ENCODE data around the gene AGMO. TPM values are rescaled to one million over a fixed set of nuclear protein-coding genes. Genes with fewer than 3 reads are reported as not detected.
A peak's percentile ranks its signal among the peaks of the same experiment; 100 is the strongest.

The AGMO gene
- total and polyA plus RNA-seq, 2 donors from 2014 or later: 1.4 to 4.5 TPM

DNA sequence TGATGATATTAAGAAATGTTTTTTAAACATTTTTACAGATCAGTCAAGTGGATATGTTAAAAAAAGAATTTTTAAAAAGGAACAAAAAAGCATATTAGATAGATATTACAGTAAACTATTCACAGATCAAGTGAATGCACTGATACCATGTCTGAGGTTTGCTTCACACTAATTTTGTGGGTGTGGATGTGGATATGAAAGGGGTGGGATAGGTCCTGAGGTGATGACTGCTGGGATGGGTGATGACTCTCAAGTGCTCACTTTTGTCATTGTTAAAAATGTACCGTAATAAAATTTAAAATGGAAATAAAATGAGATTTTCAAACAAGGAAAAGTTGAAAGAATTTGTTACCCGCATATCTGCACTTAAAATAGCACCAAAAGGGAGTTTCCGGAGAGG lies 54.1 kb downstream of the AGMO start:
- Histone ChIP-seq H3K27me3 (ENCODE audit: control insufficient read depth, insufficient read depth, low read length) (no peaks in the 10 kb centered on the region), H3K9me3 (ENCODE audit: control insufficient read depth in 2 of 3, insufficient read depth in 1 of 3, low read length in 3 of 3) (no peaks in the 10 kb centered on the region), H3K36me3 (ENCODE audit: control insufficient read depth in 2 of 3, insufficient read depth in 3 of 3, low read length in 3 of 3) (no peaks in the 10 kb centered on the region), H3K9ac (ENCODE audit: low read length in 3 of 3) (no peak overlapping the region), H3K4me1 (ENCODE audit: control insufficient read depth in 2 of 3, insufficient read depth in 2 of 3, low read depth in 1 of 3, low read length in 3 of 3) (no peaks in the 10 kb centered on the region), H3K27ac (ENCODE audit: low read depth in 2 of 2, low read length in 2 of 2) (no peak overlapping the region), H3K4me3 (ENCODE audit: low read length in 3 of 3) (no peak overlapping the region)
- intact Hi-C loops (cut with DNase I): no loop called here
- FAIRE-seq (no peak), DNase-seq (no peak)
- no peak for TF ChIP-seq CTCF (IDR thresholded peaks at IDR 0.05; ENCODE audit: borderline replicate concordance, extremely low read depth, insufficient read depth)

DNA sequence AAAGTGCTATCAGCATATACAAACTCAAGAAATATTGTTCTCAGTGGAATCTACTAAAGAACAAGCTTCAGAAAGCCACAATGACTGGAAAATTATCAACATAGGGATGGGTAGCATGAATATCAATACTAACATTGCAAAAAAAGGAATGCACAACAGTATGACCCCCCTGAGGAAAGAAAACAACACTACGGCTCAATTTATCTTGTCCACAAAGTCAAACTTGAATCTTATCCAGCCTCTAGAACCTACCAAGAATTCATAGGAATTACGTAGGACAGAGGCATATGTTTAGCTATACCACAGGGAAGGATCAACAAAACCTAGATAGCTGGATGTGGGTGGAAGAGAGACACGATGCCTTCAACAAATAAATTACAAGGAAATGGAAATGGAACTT lies 54.6 kb downstream of the AGMO start:
- H3K4me1 ChIP-seq (ENCODE audit: control insufficient read depth in 2 of 3, insufficient read depth in 2 of 3, low read depth in 1 of 3, low read length in 3 of 3): no peaks in the 10 kb centered on the region
- no peak for TF ChIP-seq CTCF (IDR thresholded peaks at IDR 0.05; ENCODE audit: borderline replicate concordance, extremely low read depth, insufficient read depth)
- DNase-seq (no peak), FAIRE-seq (no peak)
- no peaks in the 10 kb centered on the region for H3K36me3 ChIP-seq (ENCODE audit: control insufficient read depth in 2 of 3, insufficient read depth in 3 of 3, low read length in 3 of 3)
- no peaks in the 10 kb centered on the region for H3K27me3 ChIP-seq (ENCODE audit: control insufficient read depth, insufficient read depth, low read length)
- H3K4me3 ChIP-seq (ENCODE audit: low read length in 3 of 3): no peak overlapping the region
- no peak overlapping the region for H3K9ac ChIP-seq (ENCODE audit: low read length in 3 of 3)
- intact Hi-C loops (cut with DNase I): no loop called here
- H3K9me3 ChIP-seq (ENCODE audit: control insufficient read depth in 2 of 3, insufficient read depth in 1 of 3, low read length in 3 of 3): no peaks in the 10 kb centered on the region
- no peak overlapping the region for H3K27ac ChIP-seq (ENCODE audit: low read depth in 2 of 2, low read length in 2 of 2)

DNA sequence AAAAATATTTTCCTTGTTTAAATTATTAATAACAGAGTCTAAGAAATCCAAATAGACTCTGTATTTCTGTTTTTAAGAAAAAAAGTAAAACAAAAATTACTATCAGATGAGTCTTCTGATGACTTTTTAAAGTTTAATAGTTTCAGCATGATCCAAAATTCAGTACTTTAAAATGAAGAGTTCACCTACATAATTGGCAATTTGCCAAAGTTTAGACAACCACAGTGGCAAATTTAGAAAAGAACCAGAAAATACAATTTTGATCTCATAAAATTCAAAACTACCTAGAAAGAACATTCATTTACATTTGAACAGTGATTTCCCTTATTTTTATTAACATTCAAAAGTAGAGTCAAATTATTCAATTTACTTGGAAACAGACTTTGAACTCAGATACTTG lies 56.1 kb downstream of the AGMO start:
- H3K9me3 ChIP-seq (ENCODE audit: control insufficient read depth in 2 of 3, insufficient read depth in 1 of 3, low read length in 3 of 3): no peaks in the 10 kb centered on the region
- no peak for TF ChIP-seq CTCF (IDR thresholded peaks at IDR 0.05; ENCODE audit: borderline replicate concordance, extremely low read depth, insufficient read depth)
- no peaks in the 10 kb centered on the region for H3K27me3 ChIP-seq (ENCODE audit: control insufficient read depth, insufficient read depth, low read length)
- FAIRE-seq (no peak), DNase-seq (no peak)
- intact Hi-C loops (cut with DNase I): no loop called here
- no peak overlapping the region for H3K27ac ChIP-seq (ENCODE audit: low read depth in 2 of 2, low read length in 2 of 2)
- no peak overlapping the region for H3K9ac ChIP-seq (ENCODE audit: low read length in 3 of 3)
- no peaks in the 10 kb centered on the region for H3K4me1 ChIP-seq (ENCODE audit: control insufficient read depth in 2 of 3, insufficient read depth in 2 of 3, low read depth in 1 of 3, low read length in 3 of 3)
- H3K36me3 ChIP-seq (ENCODE audit: control insufficient read depth in 2 of 3, insufficient read depth in 3 of 3, low read length in 3 of 3): no peaks in the 10 kb centered on the region
- H3K4me3 ChIP-seq (ENCODE audit: low read length in 3 of 3): no peak overlapping the region

- DNase-seq (peak in 2 of 5 donors; percentile 33 to 56), FAIRE-seq (no peak)
- no peak overlapping the region for H3K4me3 ChIP-seq (ENCODE audit: low read length in 3 of 3)
- TF ChIP-seq CTCF (IDR thresholded peaks at IDR 0.05; ENCODE audit: borderline replicate concordance, extremely low read depth, insufficient read depth): no peak
- no peak overlapping the region for H3K9ac ChIP-seq (ENCODE audit: low read length in 3 of 3)
- no peaks in the 10 kb centered on the region for H3K36me3 ChIP-seq (ENCODE audit: control insufficient read depth in 2 of 3, insufficient read depth in 3 of 3, low read length in 3 of 3)
- H3K4me1 ChIP-seq (ENCODE audit: control insufficient read depth in 2 of 3, insufficient read depth in 2 of 3, low read depth in 1 of 3, low read length in 3 of 3): no peaks in the 10 kb centered on the region
- intact Hi-C loops (cut with DNase I): no loop called here
- no peaks in the 10 kb centered on the region for H3K9me3 ChIP-seq (ENCODE audit: control insufficient read depth in 2 of 3, insufficient read depth in 1 of 3, low read length in 3 of 3)
- no peaks in the 10 kb centered on the region for H3K27me3 ChIP-seq (ENCODE audit: control insufficient read depth, insufficient read depth, low read length)
- no peak overlapping the region for H3K27ac ChIP-seq (ENCODE audit: low read depth in 2 of 2, low read length in 2 of 2)
These were observed 57.5 kb downstream of the AGMO start for GRCh38 chr7:15504351-15504750.

All from kidney (tissue), 14 donors.